CD14-positive monocyte (primary cell): ENCODE measurements around the gene C9orf43. TPM values are rescaled to one million over a fixed set of nuclear protein-coding genes. Genes with fewer than 3 reads are reported as not detected.
A peak's percentile ranks its signal among the peaks of the same experiment; 100 is the strongest.
"Not testable (repeated sequence)": the region's sequence is repeated elsewhere in the genome, so short reads cannot be mapped to it uniquely, and the experiment has no call there.

Source experiments
- DNase-seq, 3 donors: peaks; one replicate each; pipeline ENCODE4 v3.0.0-alpha.2; 2011 to 2022
- H2AFZ ChIP-seq: 2 replicates; pipeline ENCODE4 v1.6.0; 2012; ENCODE audit warnings: mild to moderate bottlenecking, low read depth, low read length, inconsistent platforms; ENCODE audit not compliant: insufficient read depth, poor library complexity, severe bottlenecking
- H3K27ac ChIP-seq, 2 donors: 1 replicate in 1 of 2; 2 replicates in 1 of 2; pipeline ENCODE4 v1.5.1; 2012 to 2013; ENCODE audit warnings: low read length in 2 of 2, control low read depth in 1 of 2, inconsistent platforms in 1 of 2, low read depth in 1 of 2, mild to moderate bottlenecking in 1 of 2
- H3K27me3 ChIP-seq, 2 donors: one replicate each; pipeline versions ENCODE4 v1.6.0 to v1.6.1; 2011 to 2013; ENCODE audit warnings: low read length in 2 of 2; ENCODE audit not compliant: control insufficient read depth in 2 of 2, insufficient read depth in 2 of 2
- H3K36me3 ChIP-seq, 2 donors: replicated peaks in 1 of 2; 1 replicate in 1 of 2; 2 replicates in 1 of 2; pipeline versions ENCODE4 v1.5.1 to v1.6.1; 2012 to 2013; ENCODE audit warnings: low read length in 2 of 2, control low read depth in 1 of 2, inconsistent platforms in 1 of 2, mild to moderate bottlenecking in 1 of 2; ENCODE audit not compliant: insufficient read depth in 2 of 2, control insufficient read depth in 1 of 2
- H3K4me1 ChIP-seq, 2 donors: 1 replicate in 1 of 2; 2 replicates in 1 of 2; pipeline versions ENCODE4 v1.5.1 to v1.6.1; 2012 to 2013; ENCODE audit warnings: low read length in 2 of 2, control low read depth in 1 of 2, inconsistent platforms in 1 of 2, mild to moderate bottlenecking in 1 of 2, moderate library complexity in 1 of 2; ENCODE audit not compliant: insufficient read depth in 2 of 2, control insufficient read depth in 1 of 2
- H3K4me2 ChIP-seq: replicated peaks from 2 replicates; pipeline ENCODE3; 2012; ENCODE audit warnings: low read length, moderate library complexity, mild to moderate bottlenecking; ENCODE audit not compliant: poor library complexity, severe bottlenecking; ENCODE audit errors: extremely low read depth
- H3K4me3 ChIP-seq, 3 experiments: fragments of 200-600 bp in 1 of 3; sonication (generic) in 1 of 3; replicated peaks in 1 of 3; 1 replicate in 2 of 3; 2 replicates in 1 of 3; pipeline ENCODE4 v1.5.1; 2011 to 2013; ENCODE audit warnings: low read length in 3 of 3, mild to moderate bottlenecking in 3 of 3, control low read depth in 2 of 3, low read depth in 2 of 3, inconsistent platforms in 1 of 3, moderate library complexity in 1 of 3
- H3K79me2 ChIP-seq: 2 replicates; pipeline ENCODE4 v1.6.0; 2012; ENCODE audit warnings: mild to moderate bottlenecking, control low read depth, inconsistent platforms, low read length, moderate library complexity; ENCODE audit not compliant: insufficient read depth
- H3K9ac ChIP-seq: 2 replicates; pipeline ENCODE4 v1.6.0; 2017; ENCODE audit warnings: low read length, mild to moderate bottlenecking; ENCODE audit not compliant: insufficient read depth, poor library complexity, severe bottlenecking
- H3K9me3 ChIP-seq, 2 donors: replicated peaks in 1 of 2; 1 replicate in 1 of 2; 2 replicates in 1 of 2; pipeline versions ENCODE4 v1.5.1 to v1.6.1; 2012 to 2013; ENCODE audit warnings: low read length in 2 of 2, control low read depth in 1 of 2; ENCODE audit not compliant: control insufficient read depth in 1 of 2, insufficient read depth in 1 of 2
- H4K20me1 ChIP-seq: 2 replicates; pipeline ENCODE4 v1.6.0; 2012; ENCODE audit warnings: mild to moderate bottlenecking, low read length, control low read depth, moderate library complexity; ENCODE audit not compliant: insufficient read depth
- H3K27ac Mint-ChIP-seq, 7 donors: one replicate each; pipeline ENCODE4 v1.8.0; 2020; ENCODE audit warnings: mild to moderate bottlenecking in 7 of 7, mixed read lengths in 7 of 7, moderate library complexity in 6 of 7, inconsistent platforms in 2 of 7
- H3K27me3 Mint-ChIP-seq, 3 donors: one replicate each; pipeline ENCODE4 v1.8.0; 2021 to 2022; ENCODE audit warnings: low read depth in 3 of 3, mild to moderate bottlenecking in 3 of 3, mixed read lengths in 3 of 3, moderate library complexity in 3 of 3, inconsistent platforms in 1 of 3
- H3K36me3 Mint-ChIP-seq, 2 donors: one replicate each; pipeline ENCODE4 v1.8.0; 2020; ENCODE audit warnings: mixed read lengths in 2 of 2, inconsistent platforms in 1 of 2, mild to moderate bottlenecking in 1 of 2
- H3K4me1 Mint-ChIP-seq: one replicate; pipeline ENCODE4 v1.8.0; 2020; ENCODE audit warnings: mild to moderate bottlenecking, mixed read lengths
- H3K4me3 Mint-ChIP-seq, 2 donors: one replicate each; pipeline ENCODE4 v1.8.0; 2020; ENCODE audit warnings: mild to moderate bottlenecking in 2 of 2, mixed read lengths in 2 of 2, moderate library complexity in 1 of 2
- H3K9me3 Mint-ChIP-seq, 7 donors: one replicate each; pipeline ENCODE4 v1.8.0; 2020 to 2022; ENCODE audit warnings: mixed read lengths in 7 of 7, mild to moderate bottlenecking in 6 of 7, moderate library complexity in 6 of 7, inconsistent platforms in 2 of 7
- CTCF ChIP-seq: fragments of 200-600 bp; IDR thresholded peaks from one replicate; pipeline ENCODE4 v1.8.0; 2022; ENCODE audit warnings: antibody characterized with exemption, mild to moderate bottlenecking
- WGBS: methylation state at CpG from one replicate; pipeline ENCODE4 v1.1.5; 2013; ENCODE audit warnings: missing lambda C conversion rate; ENCODE audit not compliant: insufficient coverage; 5-methylcytosine and 5-hydroxymethylcytosine counted together
- intact Hi-C, 2 donors: fragments of 100-400 bp; cut with micrococcal nuclease; formaldehyde crosslinking; loops; one replicate each; pipeline versions ENCODE4 v1.15.0 to v1.15.1; 2023
- polyA plus RNA-seq, 3 donors: library from polyadenylated mRNA; depleted of rRNA in 1 of 3; unstranded in 2 of 3; stranded (reverse) in 1 of 3; fragments of 300-500 nt in 2 of 3; fragments of >200 nt in 1 of 3; fragmentation: Illumina TruSeq in 2 of 3; gene quantifications; 1 replicate in 2 of 3; 2 replicates in 1 of 3; pipeline ENCODE4 v1.2.3, GENCODE V29; 2012 to 2021

C9orf43 gene
- polyA plus RNA-seq, 3 donors, result 0.17 TPM; not detected in 2

GRCh38 chr9:113364951-113365350, 45.6 kb upstream of the C9orf43 start:
- Mint-ChIP-seq H3K9me3 (no peaks in the 10 kb centered on the region), H3K36me3 (no peaks in the 10 kb centered on the region), H3K4me3 (no peak overlapping the region), H3K27me3 (peaks cover 0 to 3% (median 0%) of the 10 kb centered on the region in 3 donors), H3K4me1 (peaks cover 16% of the 10 kb centered on the region), H3K27ac (peak overlapping the region in 3 of 7 donors; percentile 34 to 86 (median 73))
- Histone ChIP-seq H3K36me3 (no peaks in the 10 kb centered on the region), H2AFZ (peak overlapping the region; percentile 68), H4K20me1 (no peaks in the 10 kb centered on the region), H3K4me1 (peaks cover 11 to 16% of the 10 kb centered on the region in 2 donors), H3K9ac (no peak overlapping the region), H3K27ac (peak overlapping the region in 1 of 2 donors; percentile 70), H3K79me2 (no peaks in the 10 kb centered on the region), H3K4me3 (no peak overlapping the region), H3K27me3 (no peaks in the 10 kb centered on the region), H3K4me2 (no peak overlapping the region), H3K9me3 (no peaks in the 10 kb centered on the region)
- no CpG with 5 or more reads among the region's 1 CpG for WGBS
- TF ChIP-seq CTCF, result no peak
- intact Hi-C loops, result no loop called here
- DNase-seq, result no peak

- H3K27ac ChIP-seq, result peak overlapping the region in 1 of 2 donors; percentile 70
- 0% methylated on average over 1 of the region's 3 CpGs for WGBS
- H3K4me2 ChIP-seq, H3K27me3 ChIP-seq, H3K9ac ChIP-seq, H3K9me3 ChIP-seq, H3K27me3 Mint-ChIP-seq, H3K36me3 ChIP-seq, H3K79me2 ChIP-seq, H3K4me3 ChIP-seq, H4K20me1 ChIP-seq, H3K9me3 Mint-ChIP-seq, intact Hi-C loops, H3K36me3 Mint-ChIP-seq, H3K4me3 Mint-ChIP-seq: not testable (repeated sequence)
- H3K4me1 Mint-ChIP-seq, result peaks cover 16% of the 10 kb centered on the region
- peak overlapping the region in 6 of 7 donors; percentile 34 to 86 (median 58) for H3K27ac Mint-ChIP-seq
- peak overlapping the region; percentile 68 for H2AFZ ChIP-seq
- DNase-seq, result peak; percentile 37 to 54 (median 49)
- peaks cover 11 to 16% of the 10 kb centered on the region in 2 donors for H3K4me1 ChIP-seq
Measured at GRCh38 chr9:113365652-113366051, 44.9 kb upstream of the C9orf43 start.
